Activated CD4-positive, alpha-beta T cell treated with anti-CD3 and anti-CD28 coated beads for 36 hours (primary cell): ENCODE data around the gene ST6GALNAC3. TPM values are rescaled to one million over a fixed set of nuclear protein-coding genes. Genes with fewer than 3 reads are reported as not detected.

Source experiments
- ATAC-seq: fragments of 200-7000 bp; cut with Tn5 transposase; one replicate; pipeline ENCODE4 v1.10.0; 2021; ENCODE audit warnings: mild to moderate bottlenecking, moderate library complexity
- CTCF ChIA-PET: fragments of 350-600 bp; sonication (Branson Sonifier 250); formaldehyde crosslinking; loops from one replicate; lab custom pipeline; 2021; ENCODE audit warnings: antibody characterized with exemption; lab: Charles Lee
- POLR2A ChIA-PET: fragments of 350-600 bp; sonication (Branson Sonifier 250); formaldehyde crosslinking; loops from one replicate; lab custom pipeline; 2021; ENCODE audit warnings: antibody characterized with exemption, inconsistent platforms; lab: Charles Lee
- DNase-seq: peaks from one replicate; pipeline ENCODE4 v3.0.0-alpha.2; 2020
- H3K27ac Mint-ChIP-seq: one replicate; pipeline ENCODE4 v1.8.0; 2021; ENCODE audit warnings: mixed read lengths
- H3K27me3 Mint-ChIP-seq: one replicate; pipeline ENCODE4 v1.8.0; 2021; ENCODE audit warnings: mixed read lengths
- H3K36me3 Mint-ChIP-seq: one replicate; pipeline ENCODE4 v1.8.0; 2021; ENCODE audit warnings: low read depth, mixed read lengths
- H3K4me1 Mint-ChIP-seq: one replicate; pipeline ENCODE4 v1.8.0; 2021; ENCODE audit warnings: mixed read lengths
- H3K4me3 Mint-ChIP-seq: one replicate; pipeline ENCODE4 v1.8.0; 2021; ENCODE audit warnings: mild to moderate bottlenecking, moderate library complexity, mixed read lengths
- H3K9me3 Mint-ChIP-seq: one replicate; pipeline ENCODE4 v1.8.0; 2021; ENCODE audit warnings: low read depth, mixed read lengths
- intact Hi-C, 2 experiments: fragments of 100-400 bp; cut with DNase I in 1 of 2; cut with micrococcal nuclease in 1 of 2; formaldehyde crosslinking; loops; one replicate each; pipeline versions ENCODE4 v1.14.2 to v1.15.1; 2022 to 2024; cut with DNase I, micrococcal nuclease
- total RNA-seq, 2 experiments: library from RNA; stranded (reverse); gene quantifications; one replicate each; pipeline ENCODE4 v1.2.3, GENCODE V29; 2021

Gene ST6GALNAC3
- total RNA-seq, 2 experiments from 2014 or later: 0.73 to 1.1 TPM

- ChIA-PET POLR2A (no interaction called here), CTCF (no interaction called here)
- H3K4me1 Mint-ChIP-seq: no peaks in the 10 kb centered on the region
- H3K27me3 Mint-ChIP-seq: no peaks in the 10 kb centered on the region
- H3K27ac Mint-ChIP-seq: no peak overlapping the region
- ATAC-seq: no peak
- intact Hi-C loops: no loop called here
- H3K4me3 Mint-ChIP-seq: no peak overlapping the region
- DNase-seq: no peak
- no peaks in the 10 kb centered on the region for H3K36me3 Mint-ChIP-seq
- no peaks in the 10 kb centered on the region for H3K9me3 Mint-ChIP-seq
These were observed 315.9 kb downstream of the ST6GALNAC3 start for GRCh38 chr1:76390456-76390855.

GRCh38 chr1:76395059-76395458, 320.5 kb downstream of the ST6GALNAC3 start:
- CTCF ChIA-PET: no interaction called here
- ATAC-seq (no peak), DNase-seq (no peak)
- no peaks in the 10 kb centered on the region for H3K36me3 Mint-ChIP-seq
- H3K27ac Mint-ChIP-seq: no peak overlapping the region
- no peaks in the 10 kb centered on the region for H3K27me3 Mint-ChIP-seq
- no peaks in the 10 kb centered on the region for H3K4me1 Mint-ChIP-seq
- intact Hi-C loops: no loop called here
- POLR2A ChIA-PET: no interaction called here
- no peak overlapping the region for H3K4me3 Mint-ChIP-seq
- no peaks in the 10 kb centered on the region for H3K9me3 Mint-ChIP-seq

GRCh38 chr1:76402128-76402527, 327.6 kb downstream of the ST6GALNAC3 start:
- Mint-ChIP-seq H3K4me3 (no peak overlapping the region), H3K4me1 (no peaks in the 10 kb centered on the region), H3K36me3 (no peaks in the 10 kb centered on the region), H3K27ac (no peak overlapping the region), H3K9me3 (peaks cover 4% of the 10 kb centered on the region), H3K27me3 (no peaks in the 10 kb centered on the region)
- intact Hi-C loops: no loop called here
- ChIA-PET POLR2A (interaction anchor here (0.8 kb wide), 1 partner anchor 148 kb away, joined by 3 read pairs; no protein-coding TSS in a partner anchor), CTCF (interaction anchor here (0.9 to 1.0 kb wide), 2 partner anchors 27 to 40 kb away, joined by 3 read pairs; no protein-coding TSS in a partner anchor)
- ATAC-seq (no peak), DNase-seq (no peak)

- no peak overlapping the region for H3K4me3 Mint-ChIP-seq
- no peak for ATAC-seq
- H3K4me1 Mint-ChIP-seq: no peaks in the 10 kb centered on the region
- ChIA-PET POLR2A (no interaction called here), CTCF (interaction anchor here (0.6 to 1.0 kb wide), 2 partner anchors 79 to 1390 kb away, joined by 3 read pairs; no protein-coding TSS in a partner anchor)
- DNase-seq: no peak
- no peak overlapping the region for H3K27ac Mint-ChIP-seq
- H3K36me3 Mint-ChIP-seq: no peaks in the 10 kb centered on the region
- no peaks in the 10 kb centered on the region for H3K27me3 Mint-ChIP-seq
- intact Hi-C loops: no loop called here
- H3K9me3 Mint-ChIP-seq: no peaks in the 10 kb centered on the region
These were observed 333.8 kb downstream of the ST6GALNAC3 start for GRCh38 chr1:76408303-76408702.

- ATAC-seq: no peak
- no peak overlapping the region for H3K27ac Mint-ChIP-seq
These were observed 336.0 kb downstream of the ST6GALNAC3 start for GRCh38 chr1:76410499-76410898.

GRCh38 chr1:76418531-76418930, 344.0 kb downstream of the ST6GALNAC3 start:
- ChIA-PET POLR2A (no interaction called here), CTCF (no interaction called here)
- Mint-ChIP-seq H3K4me1 (no peaks in the 10 kb centered on the region), H3K9me3 (no peaks in the 10 kb centered on the region), H3K36me3 (no peaks in the 10 kb centered on the region), H3K27ac (no peak overlapping the region), H3K4me3 (no peak overlapping the region), H3K27me3 (no peaks in the 10 kb centered on the region)
- ATAC-seq: no peak
- intact Hi-C loops: no loop called here
- DNase-seq: no peak

More at GRCh38 chr1:76410499-76410898, 336.0 kb downstream of the ST6GALNAC3 start:
- Mint-ChIP-seq H3K4me1 (no peaks in the 10 kb centered on the region), H3K36me3 (no peaks in the 10 kb centered on the region), H3K4me3 (no peak overlapping the region), H3K9me3 (no peaks in the 10 kb centered on the region), H3K27me3 (no peaks in the 10 kb centered on the region)
- intact Hi-C loops: no loop called here
- no peak for DNase-seq
- CTCF ChIA-PET: no interaction called here
- POLR2A ChIA-PET: no interaction called here

- H3K9me3 Mint-ChIP-seq: no peaks in the 10 kb centered on the region
- H3K4me1 Mint-ChIP-seq: no peaks in the 10 kb centered on the region
- no peak for DNase-seq
- H3K4me3 Mint-ChIP-seq: no peak overlapping the region
- H3K27me3 Mint-ChIP-seq: no peaks in the 10 kb centered on the region
- no peak for ATAC-seq
- H3K27ac Mint-ChIP-seq: no peak overlapping the region
- intact Hi-C loops: no loop called here
- POLR2A ChIA-PET: no interaction called here
- CTCF ChIA-PET: no interaction called here
- H3K36me3 Mint-ChIP-seq: no peaks in the 10 kb centered on the region
These were observed 345.1 kb downstream of the ST6GALNAC3 start for GRCh38 chr1:76419603-76420002.

- H3K27me3 Mint-ChIP-seq: no peaks in the 10 kb centered on the region
- no peaks in the 10 kb centered on the region for H3K9me3 Mint-ChIP-seq
- DNase-seq (no peak), ATAC-seq (no peak)
- no peak overlapping the region for H3K4me3 Mint-ChIP-seq
- CTCF ChIA-PET: interaction anchor here (0.6 kb wide), 1 partner anchor 295 kb away, joined by 3 read pairs; no protein-coding TSS in a partner anchor
- no peaks in the 10 kb centered on the region for H3K36me3 Mint-ChIP-seq
- intact Hi-C loops: no loop called here
- POLR2A ChIA-PET: no interaction called here
- peaks cover 3% of the 10 kb centered on the region for H3K4me1 Mint-ChIP-seq
- no peak overlapping the region for H3K27ac Mint-ChIP-seq
These were observed 350.9 kb downstream of the ST6GALNAC3 start for GRCh38 chr1:76425201-76426145.

GRCh38 chr1:76426606-76427005, 352.1 kb downstream of the ST6GALNAC3 start:
- DNase-seq: no peak
- ChIA-PET CTCF (interaction anchor here (0.6 kb wide), 1 partner anchor 201 kb away, joined by 3 read pairs; no protein-coding TSS in a partner anchor), POLR2A (no interaction called here)
- ATAC-seq: no peak
- Mint-ChIP-seq H3K4me1 (peaks cover 3% of the 10 kb centered on the region), H3K27ac (no peak overlapping the region), H3K4me3 (no peak overlapping the region), H3K27me3 (no peaks in the 10 kb centered on the region), H3K9me3 (no peaks in the 10 kb centered on the region), H3K36me3 (no peaks in the 10 kb centered on the region)
- intact Hi-C loops: no loop called here

- ATAC-seq: no peak
- POLR2A ChIA-PET: no interaction called here
- H3K9me3 Mint-ChIP-seq: no peaks in the 10 kb centered on the region
- CTCF ChIA-PET: interaction anchor here (1.3 kb wide), 1 partner anchor 26 kb away, joined by 3 read pairs; no protein-coding TSS in a partner anchor
- no peak overlapping the region for H3K27ac Mint-ChIP-seq
- no peak for DNase-seq
- H3K4me3 Mint-ChIP-seq: no peak overlapping the region
- no peaks in the 10 kb centered on the region for H3K27me3 Mint-ChIP-seq
- intact Hi-C loops: no loop called here
- peaks cover 3% of the 10 kb centered on the region for H3K4me1 Mint-ChIP-seq
- no peaks in the 10 kb centered on the region for H3K36me3 Mint-ChIP-seq
These were observed 353.5 kb downstream of the ST6GALNAC3 start for GRCh38 chr1:76428028-76428427.

- no peak for ATAC-seq
- ChIA-PET POLR2A (no interaction called here), CTCF (interaction anchor here (0.8 kb wide), 1 partner anchor 255 kb away, joined by 3 read pairs; no protein-coding TSS in a partner anchor)
- no peak overlapping the region for H3K4me3 Mint-ChIP-seq
- H3K9me3 Mint-ChIP-seq: no peaks in the 10 kb centered on the region
- H3K4me1 Mint-ChIP-seq: peaks cover 3% of the 10 kb centered on the region
- no peaks in the 10 kb centered on the region for H3K36me3 Mint-ChIP-seq
- intact Hi-C loops: no loop called here
- no peak overlapping the region for H3K27ac Mint-ChIP-seq
- no peaks in the 10 kb centered on the region for H3K27me3 Mint-ChIP-seq
- no peak for DNase-seq
These were observed 356.0 kb downstream of the ST6GALNAC3 start for GRCh38 chr1:76430531-76430930.

GRCh38 chr1:76433526-76433925, 359.0 kb downstream of the ST6GALNAC3 start:
- no peak for DNase-seq
- no peak for ATAC-seq
- Mint-ChIP-seq H3K9me3 (no peaks in the 10 kb centered on the region), H3K4me3 (no peak overlapping the region), H3K27me3 (no peaks in the 10 kb centered on the region), H3K36me3 (no peaks in the 10 kb centered on the region), H3K4me1 (no peaks in the 10 kb centered on the region), H3K27ac (no peak overlapping the region)
- CTCF ChIA-PET: no interaction called here
- POLR2A ChIA-PET: no interaction called here
- intact Hi-C loops: no loop called here
